CD4-positive, alpha-beta T cell treated with Interleukin-15 for 4 hours (primary cell): ENCODE measurements around the gene MYOD1.

ENCODE experiments used
- DNase-seq: peaks from one replicate; pipeline ENCODE4 v3.0.0-alpha.2; 2020; ENCODE audit warnings: low spot score

Gene MYOD1

GRCh38 chr11:17734986-17735817 is 15.8 kb downstream of the MYOD1 start:
- no peak for DNase-seq

GRCh38 chr11:17735818-17736578 is 16.6 kb downstream of the MYOD1 start:
- DNase-seq, result no peak

- DNase-seq, result no peak
Observed at GRCh38 chr11:17736579-17736893, 17.2 kb downstream of the MYOD1 start.

- DNase-seq, result no peak
Observed at GRCh38 chr11:17736930-17737817, 17.8 kb downstream of the MYOD1 start.

GRCh38 chr11:17738151-17738973 is 19.0 kb downstream of the MYOD1 start:
- no peak for DNase-seq

GRCh38 chr11:17739945-17740338 is 20.6 kb downstream of the MYOD1 start:
- DNase-seq, result no peak

- no peak for DNase-seq
Observed at GRCh38 chr11:17740649-17741235, 21.4 kb downstream of the MYOD1 start.

GRCh38 chr11:17741487-17741886 is 22.1 kb downstream of the MYOD1 start:
- DNase-seq, result no peak

- DNase-seq, result no peak
Observed at GRCh38 chr11:17742019-17742418, 22.6 kb downstream of the MYOD1 start.

GRCh38 chr11:17743026-17743807 is 23.8 kb downstream of the MYOD1 start:
- DNase-seq, result no peak

GRCh38 chr11:17743808-17744119 is 24.4 kb downstream of the MYOD1 start:
- no peak for DNase-seq

GRCh38 chr11:17744151-17744940 is 25.0 kb downstream of the MYOD1 start:
- DNase-seq, result no peak

GRCh38 chr11:17745023-17745772 is 25.8 kb downstream of the MYOD1 start:
- no peak for DNase-seq

- no peak for DNase-seq
Observed at GRCh38 chr11:17746096-17746495, 26.7 kb downstream of the MYOD1 start.

GRCh38 chr11:17747131-17747955 is 28.0 kb downstream of the MYOD1 start:
- no peak for DNase-seq

- DNase-seq, result no peak
Observed at GRCh38 chr11:17748044-17748443, 28.7 kb downstream of the MYOD1 start.

- no peak for DNase-seq
Observed at GRCh38 chr11:17748761-17749721, 29.7 kb downstream of the MYOD1 start.
